Ovary (tissue), 3 donors: ENCODE measurements around the gene TESPA1.

ENCODE experiments used
- CTCF ChIP-seq, 3 donors: fragments of 450-650 bp in 2 of 3; fragments of 200-600 bp in 1 of 3; IDR thresholded peaks; one replicate each; pipeline versions ENCODE4 v1.5.1 to v1.8.0; 2016 to 2022; ENCODE audit warnings: antibody characterized with exemption in 3 of 3, mild to moderate bottlenecking in 1 of 3
- EP300 ChIP-seq: sonication (generic); formaldehyde crosslinking; IDR thresholded peaks from one replicate; pipeline ENCODE4 v1.6.1; 2017; ENCODE audit warnings: antibody characterized with exemption
- donor health status: DM: no; HTN: no; CAD: no.

- TF ChIP-seq CTCF (IDR thresholded peaks at IDR 0.05) (no peak), EP300 (no peak)
These were observed 9.3 kb downstream of the TESPA1 start for GRCh38 chr12:54975272-54975671.
